Measurements from ENCODE around the gene DNAJA4.
A peak's percentile ranks its signal among the peaks of the same experiment; 100 is the strongest.

DNAJA4 gene

DNA sequence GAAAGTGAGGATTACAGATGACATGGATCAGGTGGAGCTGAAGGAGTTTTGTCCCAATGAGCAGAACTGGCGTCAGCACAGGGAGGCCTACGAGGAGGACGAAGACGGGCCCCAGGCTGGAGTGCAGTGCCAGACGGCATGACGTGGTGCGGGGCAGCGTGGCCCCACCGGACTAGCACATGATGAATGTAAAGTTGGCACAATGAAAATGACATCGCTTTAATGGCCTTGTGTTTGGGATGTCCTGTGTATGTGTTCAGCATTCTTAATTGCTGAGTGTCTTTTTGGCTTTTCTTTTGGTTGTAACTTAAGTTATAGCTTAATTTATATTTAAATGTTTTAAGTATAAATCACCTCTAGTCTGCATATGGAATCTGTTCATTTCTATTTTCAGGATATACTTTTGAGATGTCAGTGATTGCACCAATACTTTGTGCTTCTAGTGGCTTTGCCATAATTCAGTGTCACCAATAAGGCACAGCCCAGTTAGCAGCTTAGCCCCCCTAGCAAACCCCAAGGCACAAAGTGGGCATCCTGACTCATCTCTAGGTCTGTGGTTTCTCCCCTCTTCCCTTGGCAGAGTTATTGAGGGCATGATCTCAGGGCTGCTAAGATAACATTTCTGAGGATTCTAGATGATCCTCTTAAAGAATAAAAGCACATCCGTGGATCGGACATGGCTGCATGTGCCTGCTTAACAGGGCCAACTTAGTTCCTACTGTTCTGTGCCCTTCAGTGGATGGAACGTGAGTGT lies 16.1 kb downstream of the DNAJA4 start:
- DNase-seq (ENCODE audit: low read depth), result peak; percentile 11

DNA sequence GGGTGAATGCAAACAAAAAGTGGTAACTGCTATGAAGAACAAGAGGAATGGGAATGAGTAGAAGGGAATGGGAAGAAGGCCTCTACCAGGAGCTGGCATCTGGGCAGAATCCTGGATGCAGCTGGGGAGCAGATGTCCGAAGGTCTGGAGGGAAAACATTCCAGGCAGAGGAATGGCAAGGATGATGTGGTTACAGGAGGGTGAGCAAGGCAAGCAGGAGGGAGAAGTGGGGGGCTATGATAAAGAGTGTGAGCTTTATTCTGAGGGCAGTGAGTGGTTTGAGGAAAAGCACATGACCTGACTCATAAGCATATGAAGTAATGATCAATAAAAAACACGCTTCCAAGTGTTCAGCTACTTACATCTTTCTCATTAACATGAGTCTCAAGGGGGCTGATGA lies 18.0 kb downstream of the DNAJA4 start:
- no peak for DNase-seq (ENCODE audit: low read depth)

DNA sequence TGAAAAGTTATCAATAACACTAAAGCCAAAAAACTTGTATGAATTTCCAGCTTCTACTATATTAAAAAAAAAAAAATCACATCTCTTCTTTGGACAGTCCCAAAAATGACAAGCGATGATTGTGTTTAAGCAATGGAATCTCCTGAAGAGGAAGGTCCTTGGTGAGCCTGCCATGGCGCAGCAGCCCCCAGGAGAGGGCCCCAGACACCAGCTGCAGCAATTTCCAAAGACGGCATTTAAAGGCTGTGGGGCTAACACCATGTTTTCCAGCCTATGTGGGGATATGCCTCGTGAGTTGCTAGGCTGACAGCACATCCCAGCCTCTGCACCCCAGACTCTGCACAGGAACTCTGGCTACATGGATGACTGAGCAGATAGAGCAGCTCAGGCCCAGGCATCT lies 20.4 kb downstream of the DNAJA4 start:
- no peak for DNase-seq (ENCODE audit: low read depth)

DNA sequence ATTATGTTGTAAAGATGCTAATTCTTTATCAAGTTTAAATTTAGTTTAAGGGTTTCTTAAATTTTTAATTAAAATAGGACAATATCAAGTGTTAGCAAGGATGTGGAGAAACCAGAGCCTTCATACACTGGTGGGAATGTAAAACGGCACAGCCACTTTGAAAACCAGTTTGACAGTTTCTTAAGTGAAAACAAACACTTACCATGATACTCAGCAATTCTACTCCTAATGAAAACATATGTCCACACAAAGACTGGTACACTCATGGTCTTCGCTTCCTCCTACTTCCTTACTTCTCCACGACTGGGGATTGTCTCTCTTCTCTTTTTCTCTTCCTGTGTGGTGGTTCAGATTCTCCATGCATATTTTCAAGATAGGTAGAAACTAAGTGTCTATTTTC lies 25.9 kb downstream of the DNAJA4 start:
- DNase-seq (ENCODE audit: low read depth), result no peak

DNA sequence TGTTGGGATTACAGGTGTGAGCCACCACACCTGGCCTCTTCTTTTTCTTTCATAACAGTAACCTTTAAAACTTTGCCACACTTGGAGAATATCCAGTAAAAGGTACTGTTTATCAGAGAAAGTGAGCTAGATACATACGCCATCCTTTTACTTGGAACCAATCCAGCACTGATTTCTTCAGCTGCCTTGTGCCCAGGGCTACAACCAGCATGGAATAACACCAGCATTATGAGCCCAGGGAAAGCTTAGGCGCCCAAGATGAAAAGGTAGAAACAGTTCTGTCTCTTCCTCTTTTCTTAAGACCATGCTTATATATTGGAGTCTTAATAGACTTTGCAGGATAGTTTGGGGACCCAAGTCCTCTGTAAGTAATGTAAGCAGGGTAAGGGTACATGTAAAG lies 26.7 kb downstream of the DNAJA4 start:
- DNase-seq (ENCODE audit: low read depth), result no peak

DNA sequence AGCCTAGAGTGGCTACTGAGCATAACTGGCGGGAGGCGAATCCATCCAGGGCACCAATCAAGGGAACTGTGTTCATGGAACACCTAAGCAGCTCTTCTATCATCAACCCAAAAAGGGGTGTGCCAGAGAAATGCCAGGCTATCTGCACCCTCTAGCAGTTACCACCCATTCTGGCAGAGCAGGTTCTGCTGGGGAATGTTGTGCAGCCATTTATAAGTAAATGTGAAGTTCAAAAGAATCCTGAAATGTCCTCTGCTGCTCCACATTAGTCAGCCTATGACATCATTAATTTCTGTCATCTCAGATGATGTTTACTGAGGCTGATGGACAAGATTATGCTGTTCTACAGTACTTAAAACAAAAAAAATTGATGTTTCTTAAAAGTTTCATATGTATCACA lies 27.3 kb downstream of the DNAJA4 start:
- no peak for DNase-seq (ENCODE audit: low read depth)

DNA sequence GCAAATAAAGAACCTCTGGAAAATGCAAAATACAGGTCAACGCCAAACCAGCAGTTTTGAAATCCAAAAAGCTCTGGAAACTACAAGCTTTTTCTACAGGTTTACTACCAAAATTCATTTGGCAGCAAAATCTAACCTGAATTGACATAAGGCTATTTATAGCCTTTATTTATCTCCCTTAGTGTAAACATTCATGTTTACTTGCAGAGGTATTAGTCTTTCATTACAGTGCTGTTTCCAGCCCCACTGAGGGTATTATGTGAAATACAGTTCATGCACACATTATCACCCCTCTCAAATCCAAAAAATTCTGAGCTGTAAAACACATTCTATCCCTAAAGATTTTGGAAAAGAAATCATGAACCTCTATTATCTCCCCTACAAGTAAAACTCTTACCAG lies 27.9 kb downstream of the DNAJA4 start:
- no peak for DNase-seq (ENCODE audit: low read depth)

DNA sequence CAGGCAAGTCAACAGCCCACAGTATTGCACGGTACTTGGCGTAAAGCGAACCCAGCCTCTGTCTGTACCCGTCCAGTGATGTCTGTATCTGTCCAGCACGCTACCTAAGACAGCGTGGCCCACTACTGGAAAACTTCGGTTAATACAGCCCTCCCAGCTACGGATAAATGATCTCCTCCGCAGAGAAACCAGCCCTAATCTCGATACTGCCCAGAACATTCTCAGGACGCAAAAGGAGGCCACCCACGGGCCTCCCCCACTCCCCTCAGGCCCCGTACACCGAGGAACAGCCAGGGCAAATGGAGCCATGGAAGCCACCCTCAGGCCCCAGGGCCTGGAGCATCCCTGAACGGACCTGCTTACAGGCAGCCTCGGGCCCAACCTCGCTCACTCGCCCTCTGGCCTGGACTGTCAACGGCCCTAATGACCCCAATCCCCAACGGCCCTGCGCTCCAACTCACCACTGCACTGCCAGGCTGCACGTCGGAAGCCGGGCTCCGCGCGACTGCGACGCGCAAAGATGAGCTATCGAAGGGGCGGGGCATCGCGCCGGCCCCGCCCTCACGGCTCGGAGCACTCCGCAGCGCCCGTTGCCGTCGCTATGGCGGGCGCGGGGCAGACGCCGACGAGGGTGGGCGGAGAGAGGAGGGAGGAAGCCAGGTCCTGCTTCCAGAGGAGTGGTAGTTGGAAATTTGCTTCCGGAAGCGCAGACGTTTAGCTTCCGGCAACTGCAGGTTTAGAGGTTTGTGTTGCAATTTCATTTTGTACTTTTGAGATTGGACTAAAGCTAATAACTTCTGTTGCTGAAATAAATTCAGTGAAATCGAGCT lies 35.0 kb downstream of the DNAJA4 start, which contains the start of gene SKIC8:
TSS of gene SKIC8 (minus strand) at position 509 of the 830 bp plus-strand sequence. CDS start 3,923 bp downstream, outside the sequence.
- peak; percentile 93 for DNase-seq (ENCODE audit: low read depth)

DNA sequence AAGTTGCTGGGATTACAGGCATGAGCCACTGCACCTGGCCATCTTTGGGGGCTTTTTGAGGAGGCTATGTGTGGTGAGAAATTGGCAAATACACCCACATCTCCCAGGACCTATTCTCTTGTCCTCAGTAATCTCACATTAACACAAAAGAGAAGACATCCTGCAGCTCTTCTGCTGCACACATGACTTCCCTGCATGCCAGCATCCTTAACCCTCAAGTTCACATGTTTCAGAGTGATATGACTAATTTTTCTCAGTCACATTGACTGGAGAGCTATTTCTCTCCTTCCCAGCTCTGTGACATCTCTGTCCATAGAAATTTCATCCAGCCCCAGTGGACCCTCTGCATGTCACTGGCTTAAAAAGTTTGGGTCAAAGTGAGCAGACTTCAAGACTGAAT lies 37.0 kb downstream of the DNAJA4 start:
- DNase-seq (ENCODE audit: low read depth), result no peak

DNA sequence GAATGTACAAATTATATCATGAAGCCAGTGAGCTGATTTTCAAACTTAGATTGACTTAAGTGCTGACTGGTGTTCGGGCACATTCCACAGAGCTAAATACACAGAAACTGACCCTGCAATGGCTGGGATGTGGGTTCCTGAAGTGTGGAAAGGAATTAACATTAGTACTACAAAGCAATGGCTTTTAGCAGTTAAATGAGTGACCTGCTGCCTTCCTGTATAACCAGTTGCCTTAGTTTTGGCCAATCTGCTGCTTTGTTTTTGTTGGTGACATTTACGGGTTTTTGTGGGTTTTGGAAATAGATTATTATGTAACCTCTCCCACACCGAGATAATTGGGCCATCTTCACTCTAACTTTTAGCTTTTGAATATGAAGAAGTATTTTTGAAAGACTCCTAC lies 37.5 kb downstream of the DNAJA4 start:
- no peak for DNase-seq (ENCODE audit: low read depth)

DNA sequence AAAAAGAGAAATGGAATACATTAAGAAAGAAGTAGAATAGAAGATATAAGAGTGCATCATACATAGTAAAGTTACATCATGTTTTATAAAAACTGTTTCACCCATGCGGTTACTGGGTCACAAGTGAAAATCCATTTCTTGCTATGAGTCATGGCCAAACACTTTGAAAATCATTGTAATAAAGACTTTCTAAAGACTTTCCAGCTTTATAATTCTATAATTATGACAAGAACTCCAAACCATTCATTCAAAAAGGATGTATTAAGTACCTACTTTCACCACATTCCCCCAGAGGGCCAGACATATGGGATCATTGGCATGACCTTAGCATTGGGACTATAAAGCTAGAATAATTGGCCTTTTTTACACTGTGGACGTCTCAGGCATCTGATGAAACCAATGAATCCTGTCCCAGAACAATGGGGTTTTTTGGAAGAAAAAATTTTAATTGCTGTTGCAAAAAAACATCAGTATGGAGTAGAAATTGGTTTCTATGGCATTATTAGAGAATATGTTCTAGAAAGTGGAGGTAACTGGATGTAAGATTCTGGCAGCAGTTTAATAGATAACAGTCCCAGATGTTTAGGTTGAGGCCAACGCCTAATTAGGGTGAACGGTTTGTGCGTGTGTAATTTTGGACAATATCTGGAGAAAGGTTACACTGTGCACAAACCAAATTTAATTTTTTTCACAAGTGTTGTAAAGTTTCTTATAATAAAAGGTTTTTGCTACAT lies 38.4 kb downstream of the DNAJA4 start:
- peak; percentile 82 for DNase-seq (ENCODE audit: low read depth)

DNA sequence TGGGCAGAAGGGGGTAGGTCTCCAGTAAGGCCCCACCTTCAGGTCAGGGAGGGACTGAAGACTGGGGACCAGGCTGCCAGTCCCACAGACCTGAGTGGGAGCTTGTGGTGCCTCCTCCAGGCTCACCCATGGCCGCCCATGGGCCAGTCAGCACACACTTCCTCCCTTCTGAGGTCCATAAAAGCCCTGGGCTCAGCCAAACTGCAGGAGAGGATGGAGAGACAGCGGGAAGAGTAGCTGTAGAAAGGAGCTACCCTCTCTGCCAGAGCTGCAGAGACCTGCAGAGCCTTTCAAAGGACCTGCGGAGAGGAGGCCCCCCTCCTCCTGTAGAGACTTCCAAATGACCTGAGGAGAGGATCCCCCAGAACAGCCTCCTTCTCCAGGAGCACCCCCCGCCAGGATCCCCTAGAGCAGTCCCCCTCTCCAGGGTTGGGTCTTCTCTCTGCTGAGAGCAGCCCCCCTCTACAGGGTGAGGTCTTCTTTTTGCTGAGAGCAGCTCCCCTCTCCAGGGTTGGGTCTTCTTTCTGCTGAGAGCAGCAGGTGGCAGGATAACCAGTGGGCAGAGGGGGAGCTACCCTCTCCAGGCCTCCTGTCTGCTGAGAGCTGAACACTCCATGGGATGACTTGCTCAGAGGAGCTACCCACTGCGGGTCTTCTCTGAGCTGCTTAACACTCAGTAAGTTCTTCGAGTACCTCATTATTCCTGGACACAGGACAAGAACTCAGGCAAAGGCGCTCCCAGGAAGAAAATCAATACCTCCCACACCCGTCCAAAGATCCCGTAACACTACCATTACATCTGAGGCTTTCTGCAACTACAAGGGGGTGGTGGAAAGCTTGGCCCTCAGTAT lies 40.1 kb downstream of the DNAJA4 start:
- no peak for DNase-seq (ENCODE audit: low read depth)

DNA sequence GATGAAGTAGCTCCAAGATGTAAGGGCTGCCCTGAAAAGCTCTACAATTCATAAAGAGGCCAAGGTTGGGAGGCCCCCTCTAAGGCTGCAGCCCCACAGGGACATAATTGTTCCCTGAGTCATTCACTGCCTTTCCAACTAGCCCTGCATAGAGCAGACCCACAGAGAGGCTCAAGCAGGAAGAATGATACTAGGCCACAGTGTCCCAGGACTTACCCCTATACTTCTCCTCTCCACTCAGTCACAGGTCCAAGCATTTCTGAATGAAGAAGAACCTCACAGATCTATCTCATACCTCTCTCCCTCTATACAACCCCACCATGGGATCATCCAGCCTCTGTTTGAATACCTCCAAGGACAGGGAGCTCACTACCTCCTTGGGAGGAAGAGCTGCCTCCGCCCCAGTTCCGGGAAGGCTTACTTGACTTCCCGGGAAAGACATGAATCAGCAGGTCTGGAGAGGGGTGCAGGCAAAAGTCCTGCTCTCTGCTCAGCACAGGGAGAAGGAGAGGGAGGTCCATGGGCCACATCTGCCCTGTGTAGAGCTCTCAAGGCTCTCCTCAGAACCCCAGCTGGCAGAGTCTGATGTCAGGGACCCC lies 41.9 kb downstream of the DNAJA4 start:
- peak; percentile 74 for DNase-seq (ENCODE audit: low read depth)

DNA sequence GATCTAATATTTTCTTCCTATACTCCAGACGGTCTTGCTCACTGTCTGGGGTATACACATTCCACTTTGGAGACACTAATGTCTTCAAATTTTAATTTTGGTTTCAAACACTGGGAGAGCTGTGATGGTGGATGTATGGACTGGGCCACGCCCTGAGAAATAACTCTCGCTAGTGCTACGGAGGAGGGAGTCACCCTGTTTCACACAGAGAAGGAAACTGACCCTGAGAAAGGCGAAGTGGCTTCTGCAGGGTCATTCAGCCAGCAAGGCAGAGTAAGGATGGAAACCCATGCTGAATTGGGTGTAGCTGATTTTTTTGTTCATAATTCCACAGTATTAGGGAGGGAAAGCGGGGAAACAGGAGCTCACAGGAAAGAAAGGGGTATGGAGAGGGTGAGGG lies 43.6 kb downstream of the DNAJA4 start:
- DNase-seq (ENCODE audit: low read depth), result no peak

DNA sequence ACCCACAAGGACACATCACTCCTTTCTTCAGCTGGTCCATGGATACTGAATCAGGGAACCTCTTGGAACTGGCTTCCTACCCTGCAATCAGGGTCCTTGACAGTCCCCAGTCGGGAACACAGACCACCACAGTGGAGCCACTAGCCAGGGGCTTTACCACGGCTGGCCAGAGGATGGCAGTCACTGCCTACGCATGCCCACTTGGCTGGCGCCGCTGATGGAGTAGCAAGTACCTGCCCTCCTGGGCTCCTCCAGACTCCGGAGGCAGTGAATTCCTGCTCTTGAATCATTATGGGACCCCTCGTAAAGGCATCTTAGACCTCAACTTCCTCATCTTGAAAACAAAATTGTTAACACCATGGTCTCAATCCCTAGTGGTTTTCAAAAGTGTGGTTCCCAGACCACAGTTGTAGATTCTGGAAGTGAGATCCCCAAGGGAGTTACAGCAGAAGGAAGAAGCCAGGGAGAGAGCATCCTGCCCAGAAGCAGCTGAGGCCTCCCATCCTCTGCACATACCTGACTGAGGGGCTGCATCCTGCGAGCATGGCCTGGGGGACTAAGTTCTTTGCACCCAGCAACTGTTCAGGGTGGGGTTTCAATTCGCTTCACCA lies 44.2 kb downstream of the DNAJA4 start:
- DNase-seq (ENCODE audit: low read depth), result peak; percentile 52

DNA sequence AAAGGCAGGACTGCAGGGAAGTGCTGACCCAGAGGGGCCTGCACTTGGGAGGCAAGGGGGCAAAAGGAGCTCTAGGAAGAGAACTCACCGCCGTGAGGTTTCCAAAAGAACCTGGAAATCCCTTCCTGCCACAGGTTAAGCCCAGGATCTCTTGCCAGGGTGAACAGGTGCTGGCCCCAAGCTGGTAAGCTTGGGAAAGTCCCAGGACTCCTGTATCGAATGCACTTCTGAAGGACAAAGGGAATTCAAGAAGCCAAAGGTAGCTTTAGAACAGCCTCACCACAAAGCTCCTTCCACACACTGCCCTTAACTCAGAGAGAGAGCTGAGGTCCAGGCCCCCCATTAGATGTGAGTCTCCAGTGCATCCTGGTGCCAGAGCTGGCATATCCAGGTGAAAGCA lies 46.9 kb downstream of the DNAJA4 start:
- no peak for DNase-seq (ENCODE audit: low read depth)

DNA sequence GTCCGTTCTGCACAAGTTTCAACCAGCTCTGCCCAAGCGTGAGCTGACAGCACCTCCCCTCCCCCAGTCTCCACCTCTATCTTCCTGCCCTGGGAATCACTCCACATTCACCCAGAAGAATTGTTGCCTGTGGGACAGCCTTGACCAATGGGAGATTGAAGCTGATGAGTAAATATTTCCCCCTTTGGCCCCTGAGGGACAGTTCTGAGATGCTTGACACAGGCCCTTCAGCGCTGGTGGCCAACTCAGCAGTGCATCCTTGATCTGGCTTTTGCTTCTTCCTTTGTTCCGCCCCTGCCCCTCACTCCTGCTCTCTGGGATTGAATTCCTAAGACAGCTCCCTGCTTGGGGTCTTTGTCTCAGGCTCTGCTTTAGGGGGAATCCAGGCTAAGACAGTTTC lies 48.2 kb downstream of the DNAJA4 start:
- no peak for DNase-seq (ENCODE audit: low read depth)

DNA sequence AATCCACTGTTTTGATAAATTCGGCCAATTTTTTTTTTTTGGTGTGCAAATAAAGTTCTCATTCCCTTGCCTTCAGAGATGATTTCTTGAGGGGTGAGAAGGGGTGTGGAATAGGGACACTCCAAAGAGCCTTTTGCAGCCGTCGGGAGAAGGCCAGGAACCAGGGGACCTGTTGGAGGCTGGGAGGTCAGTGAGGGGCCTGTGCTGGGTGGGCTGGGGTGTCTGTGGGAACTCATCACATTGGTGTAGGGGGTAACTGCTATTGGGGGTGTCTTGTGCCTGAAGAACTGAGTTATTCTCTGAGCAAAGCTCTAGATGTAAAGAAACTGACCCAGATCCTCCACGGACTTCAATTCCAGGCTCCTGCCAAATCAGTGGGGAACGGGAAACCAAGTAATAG lies 48.6 kb downstream of the DNAJA4 start:
- DNase-seq (ENCODE audit: low read depth), result no peak

DNA sequence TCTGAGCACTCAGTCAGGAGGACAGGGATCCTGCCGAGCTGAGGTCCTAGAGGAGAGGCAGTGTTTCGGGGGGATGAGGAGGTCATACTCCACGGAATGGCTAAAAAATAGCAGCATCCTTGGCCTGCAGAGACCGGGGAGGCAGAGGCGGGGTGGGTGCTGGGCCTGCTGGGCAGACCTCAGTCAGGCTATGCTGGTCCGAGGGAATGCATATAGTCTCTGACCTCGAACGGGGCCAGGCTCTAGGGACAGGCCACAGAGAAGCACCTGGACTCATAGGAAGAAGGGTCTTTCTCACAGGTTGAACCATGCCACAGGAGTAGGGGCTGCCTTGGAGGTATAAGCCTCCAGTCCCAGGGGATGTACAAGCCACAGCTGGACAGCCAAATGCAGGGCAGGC lies 49.0 kb downstream of the DNAJA4 start:
- no peak for DNase-seq (ENCODE audit: low read depth)

DNA sequence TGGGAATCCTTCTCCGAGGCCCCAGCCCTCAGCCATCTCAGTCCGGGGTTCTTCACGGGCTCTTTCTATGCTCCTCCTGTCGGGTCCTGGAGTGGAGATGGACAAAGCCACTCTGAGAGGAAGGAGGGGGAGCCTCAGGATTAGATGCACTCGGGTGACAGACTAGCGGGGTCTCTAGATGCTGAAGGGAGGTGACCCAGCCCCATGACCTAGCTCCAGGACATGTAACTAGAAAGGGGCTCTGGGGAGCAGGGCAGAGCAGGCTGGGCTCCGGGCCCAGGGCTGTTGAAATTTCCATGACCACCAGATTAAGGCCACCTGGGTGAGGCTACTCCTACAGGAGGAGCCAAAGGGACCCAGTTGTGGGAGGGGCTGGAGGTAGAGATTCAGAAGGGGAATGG lies 49.8 kb downstream of the DNAJA4 start:
- DNase-seq (ENCODE audit: low read depth), result no peak

DNA sequence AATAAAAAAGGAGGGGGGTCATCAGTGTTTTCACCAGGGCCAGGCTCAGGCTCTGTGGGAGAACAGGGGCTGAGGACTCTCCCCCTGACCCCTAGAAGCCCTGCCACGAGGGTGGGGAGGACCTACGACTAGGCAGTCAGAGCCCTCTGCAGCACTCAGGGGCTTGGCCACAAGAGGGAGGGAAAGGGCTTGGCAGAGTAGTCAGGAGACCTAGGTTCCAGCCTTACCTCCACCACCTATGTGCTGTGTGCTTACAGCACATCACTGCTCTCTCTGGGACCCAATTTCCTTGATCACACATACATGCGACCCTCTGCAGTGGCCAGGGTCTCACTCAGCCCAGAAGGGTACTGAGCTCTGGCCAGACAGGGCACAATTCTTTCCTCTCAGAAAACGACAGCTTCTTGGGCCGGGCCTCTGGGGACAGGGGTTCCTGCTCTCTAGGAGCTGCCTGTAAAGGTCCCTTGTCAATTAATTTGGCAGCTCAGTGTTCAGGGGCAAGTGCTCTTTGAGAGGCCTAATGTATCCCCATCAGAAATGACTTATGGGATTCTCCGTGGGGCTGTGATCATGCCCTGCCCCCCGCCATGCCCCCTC lies 51.4 kb downstream of the DNAJA4 start:
- DNase-seq (ENCODE audit: low read depth), result no peak
